GM21515 (cell line): Measurements from ENCODE around the gene EXOC3L2.
A peak's percentile ranks its signal among the peaks of the same experiment; 100 is the strongest.

Experiments used
- ATAC-seq: cut with Tn5 transposase; IDR thresholded peaks from one replicate; pipeline ENCODE4 v1.9.1; 2021; ENCODE audit not compliant: unreplicated experiment

The EXOC3L2 gene

DNA sequence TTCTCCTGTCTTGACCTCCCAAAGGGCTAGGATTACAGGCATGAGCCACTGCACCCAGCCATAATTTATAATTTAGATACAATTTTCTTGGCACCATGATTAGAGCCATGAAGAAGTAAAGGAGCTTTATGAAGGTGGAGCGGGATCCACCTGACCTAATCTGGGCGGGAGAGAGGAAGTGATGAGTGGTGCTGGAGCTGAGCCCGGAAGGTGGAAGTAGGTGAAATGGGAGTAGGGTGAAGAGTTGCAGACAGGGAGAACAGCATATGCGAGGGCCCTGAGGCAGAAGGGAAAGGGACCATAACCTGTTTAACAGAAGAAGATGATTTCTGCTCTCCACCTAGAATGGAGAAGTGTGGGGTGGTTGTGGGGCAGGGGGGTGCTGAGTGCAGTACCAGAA, 62.4 kb downstream of the EXOC3L2 start:
- no peak for ATAC-seq

DNA sequence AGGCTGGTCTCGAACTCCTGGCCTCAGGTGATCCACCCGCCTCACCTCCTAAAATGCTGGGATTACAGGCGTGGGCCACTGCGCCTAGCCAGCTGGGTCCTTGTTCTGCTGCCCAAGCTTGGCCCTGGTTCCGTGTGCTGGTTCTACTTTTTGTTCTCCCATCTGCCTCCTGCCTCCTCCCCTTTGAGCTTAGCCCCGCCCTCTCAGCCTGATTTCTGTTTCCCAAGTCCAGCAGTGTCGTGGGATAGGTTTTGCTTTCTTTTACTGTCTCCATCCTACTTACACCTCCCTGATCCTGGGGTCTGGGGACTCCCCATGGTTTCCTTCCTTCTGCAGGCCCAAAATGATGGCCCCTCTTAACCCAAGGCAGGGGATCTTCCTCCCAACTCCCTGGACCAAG, 64.3 kb downstream of the EXOC3L2 start:
- ATAC-seq = no peak

DNA sequence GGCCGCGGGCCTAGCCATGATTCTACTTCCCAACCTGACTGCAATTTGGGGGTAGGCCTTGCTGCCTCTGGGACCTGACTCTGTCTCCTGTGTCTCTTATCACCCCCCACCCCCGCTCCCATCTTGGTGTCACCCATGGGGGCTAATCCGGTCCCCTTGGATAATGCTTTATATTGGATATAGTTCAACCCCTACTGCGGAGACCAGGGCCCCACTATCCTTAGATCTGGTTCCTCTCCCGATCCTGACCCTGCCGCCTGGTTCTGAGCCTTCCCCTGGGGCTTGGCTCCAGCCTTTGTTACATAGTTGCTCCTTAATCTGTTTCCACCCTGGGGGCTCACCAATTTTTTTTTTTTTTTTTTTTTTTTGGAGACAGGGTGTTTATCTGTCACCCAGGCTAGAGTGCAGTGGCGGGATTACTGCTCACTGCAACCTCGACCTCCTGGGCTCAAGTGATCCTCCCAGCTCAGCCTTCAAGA, 65.3 kb downstream of the EXOC3L2 start:
- ATAC-seq = no peak

DNA sequence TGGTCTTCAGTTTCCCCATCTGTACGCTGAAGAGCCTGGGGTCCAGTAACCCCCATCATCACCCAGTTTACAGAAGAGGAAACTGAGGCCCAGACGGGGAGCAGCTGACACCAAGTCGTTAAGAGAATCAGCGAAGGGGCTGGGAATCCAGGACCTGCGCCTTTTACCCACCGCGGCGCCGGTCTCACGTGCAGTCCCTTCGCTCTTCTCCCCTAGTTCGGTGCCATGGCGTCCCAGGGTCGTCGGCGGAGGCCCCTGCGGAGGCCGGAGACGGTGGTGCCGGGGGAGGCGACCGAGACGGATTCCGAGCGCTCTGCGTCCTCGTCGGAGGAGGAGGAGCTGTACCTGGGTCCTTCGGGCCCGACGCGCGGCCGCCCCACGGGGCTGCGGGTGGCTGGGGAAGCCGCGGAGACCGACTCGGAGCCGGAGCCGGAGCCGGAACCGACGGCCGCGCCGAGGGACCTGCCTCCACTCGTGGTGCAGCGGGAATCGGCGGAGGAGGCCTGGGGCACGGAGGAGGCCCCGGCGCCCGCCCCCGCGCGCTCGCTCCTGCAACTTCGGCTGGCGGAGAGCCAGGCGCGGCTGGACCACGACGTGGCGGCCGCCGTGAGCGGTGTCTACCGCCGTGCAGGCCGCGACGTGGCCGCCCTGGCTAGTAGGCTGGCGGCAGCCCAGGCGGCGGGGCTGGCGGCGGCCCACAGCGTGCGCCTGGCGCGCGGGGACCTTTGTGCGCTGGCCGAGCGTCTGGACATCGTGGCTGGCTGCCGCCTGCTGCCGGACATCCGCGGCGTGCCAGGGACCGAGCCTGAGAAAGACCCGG, 65.9 kb downstream of the EXOC3L2 start:
- no peak for ATAC-seq

DNA sequence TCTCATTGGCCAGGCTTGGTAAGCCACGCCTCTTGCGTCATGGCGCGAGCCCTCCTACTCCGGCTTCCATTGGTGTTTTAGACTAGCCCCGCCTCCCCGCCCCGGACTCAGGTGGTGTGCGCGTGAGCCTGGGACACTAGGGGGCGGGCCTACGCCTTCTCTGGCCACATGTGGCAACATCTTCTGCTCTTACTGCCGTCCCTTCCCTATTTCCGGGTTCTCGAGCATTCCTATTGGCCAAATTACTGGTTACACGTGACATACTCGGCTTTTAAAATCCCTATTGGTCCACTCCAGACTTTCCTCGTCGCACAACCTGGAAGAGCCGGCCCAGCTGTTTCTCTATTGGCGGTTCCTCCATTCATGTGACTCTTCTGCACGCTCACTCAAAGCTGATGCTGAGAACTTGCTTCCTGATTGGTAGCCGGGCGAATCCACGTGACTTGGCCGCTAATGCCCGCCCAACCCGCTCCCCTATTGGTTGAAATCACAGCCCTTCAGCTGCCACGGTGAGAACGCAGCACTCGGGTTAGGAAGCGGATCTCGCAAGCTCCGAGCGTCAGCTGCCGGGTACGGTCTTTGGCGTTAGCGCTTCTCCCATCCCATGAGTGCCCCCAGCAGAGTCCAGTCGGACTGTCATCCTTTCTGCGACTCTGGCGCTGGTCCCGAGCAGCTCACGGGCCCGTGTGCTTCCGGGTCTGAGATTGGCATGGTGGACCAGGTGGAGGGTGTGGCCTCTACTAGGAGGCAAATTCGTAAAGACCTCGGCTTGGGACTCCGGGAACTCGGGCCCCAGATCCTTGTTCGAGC, 66.7 kb downstream of the EXOC3L2 start, which contains the start of gene BLOC1S3:
Gene BLOC1S3 (plus strand): TSS at position 523 of the 810 bp plus-strand sequence. CDS start 513 bp downstream, outside the sequence.
- peak; percentile 81 for ATAC-seq

DNA sequence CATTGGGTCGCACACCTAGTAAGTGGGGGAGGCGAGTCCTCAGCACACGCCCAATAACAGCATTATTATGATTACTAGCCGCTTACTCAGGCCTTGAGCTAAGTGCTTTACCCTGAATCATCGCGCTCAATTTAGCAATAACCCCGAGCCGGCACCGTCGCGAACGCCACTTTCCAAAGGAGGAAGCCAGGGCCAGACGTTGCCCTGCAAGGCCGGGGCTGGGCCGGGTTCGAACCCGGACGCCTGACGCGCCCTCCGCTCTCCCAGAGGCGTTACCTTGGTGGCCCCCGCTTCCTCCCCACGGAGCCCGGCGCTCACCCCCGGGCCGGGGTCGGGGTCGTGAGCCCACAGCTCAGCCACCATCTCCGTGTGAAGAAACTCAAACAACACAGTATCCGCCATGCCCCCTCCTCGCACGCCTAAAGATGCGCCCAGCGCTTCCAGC, 67.4 kb downstream of the EXOC3L2 start, which contains the start of gene TRAPPC6A:
Gene TRAPPC6A (minus strand): TSS at position 421 of the 445 bp plus-strand sequence. CDS start 19 bp downstream, at position 402.
- ATAC-seq = no peak

DNA sequence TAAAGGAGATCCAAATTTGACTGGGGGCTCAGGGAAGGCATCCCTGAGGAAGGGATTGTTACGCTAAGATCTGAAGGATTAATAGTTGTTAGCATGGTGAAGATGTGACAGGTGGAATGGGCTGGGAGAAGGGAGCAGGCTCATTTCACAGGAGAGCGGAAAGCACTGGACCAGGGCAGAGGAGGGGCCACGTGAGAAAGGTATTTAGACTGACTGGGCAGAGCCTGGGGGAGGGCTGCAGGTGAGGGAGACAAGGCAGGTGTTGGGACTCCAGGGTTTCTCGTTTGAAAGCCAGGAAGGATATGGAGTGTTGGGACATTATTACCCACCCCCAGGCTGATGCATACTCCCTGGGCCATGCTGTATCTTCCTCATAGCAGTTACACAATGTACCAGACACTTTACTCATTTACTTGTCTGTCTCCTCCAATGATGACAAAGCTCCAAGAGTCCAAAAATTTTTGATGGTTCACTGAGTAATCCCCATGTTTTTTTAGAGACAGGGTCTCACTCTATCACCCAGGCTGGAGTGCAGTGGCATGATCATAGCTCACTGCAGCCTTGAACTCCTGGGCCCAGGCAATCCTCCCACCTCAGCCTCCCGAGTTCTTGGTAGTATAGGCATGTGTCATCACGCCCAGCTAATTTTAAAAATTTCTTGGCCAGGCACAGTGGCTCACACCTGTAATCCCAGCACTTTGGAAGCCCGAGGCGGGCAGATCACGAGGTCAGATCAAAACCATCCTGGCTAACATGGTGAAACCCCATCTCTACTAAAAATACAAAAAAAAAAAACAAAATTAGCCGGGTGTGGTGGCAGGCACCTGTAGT, 69.5 kb downstream of the EXOC3L2 start:
- ATAC-seq = no peak

DNA sequence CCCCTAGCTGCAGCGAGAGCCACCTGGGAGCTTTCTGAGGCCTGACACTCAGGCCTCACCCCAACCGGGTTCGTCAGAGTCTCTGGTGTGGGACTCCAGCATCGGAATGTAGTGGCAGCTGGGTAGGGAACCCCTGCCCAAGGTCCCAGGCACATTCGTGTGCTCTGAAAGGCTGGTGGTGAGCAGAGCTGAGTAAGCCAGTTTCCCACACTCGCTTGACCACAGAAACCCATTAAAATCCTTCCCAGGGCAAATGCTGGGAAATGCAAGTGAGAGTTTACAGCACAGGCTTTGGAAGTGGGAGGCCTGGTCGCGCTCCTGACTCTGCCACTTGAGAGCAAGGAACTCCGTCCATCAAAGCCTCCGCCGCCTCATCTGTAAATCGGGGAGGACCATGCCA, 71.4 kb downstream of the EXOC3L2 start:
- no peak for ATAC-seq

DNA sequence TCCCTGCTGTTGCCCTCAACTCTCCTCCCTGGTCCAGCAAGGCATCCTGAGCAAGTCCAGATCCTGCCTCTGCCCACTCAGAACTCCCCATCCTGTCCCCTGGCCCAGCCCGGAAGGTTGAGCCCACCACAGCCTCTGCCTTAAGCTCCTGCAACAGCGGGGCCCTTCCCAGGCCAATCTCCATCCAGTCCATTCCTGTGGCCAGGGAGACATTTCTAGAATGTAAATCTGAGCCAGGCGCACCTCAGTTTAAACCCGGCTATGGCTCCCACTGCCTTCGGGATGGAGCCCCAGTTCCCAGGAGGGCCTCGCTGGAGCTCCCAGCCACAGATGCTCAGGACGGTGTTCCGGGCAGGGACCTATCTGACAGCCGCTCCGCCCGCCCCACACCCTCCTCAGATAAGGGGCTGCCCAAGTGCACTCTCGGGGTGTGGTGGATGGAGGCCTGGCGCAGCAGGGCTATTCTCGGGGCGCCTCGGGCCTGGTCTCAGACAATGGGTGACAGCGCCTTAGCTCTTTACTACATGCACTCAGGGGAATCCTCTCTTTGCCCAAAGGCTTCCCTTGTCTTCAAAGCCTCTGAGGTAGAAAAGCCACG, 72.5 kb downstream of the EXOC3L2 start:
- ATAC-seq = no peak

DNA sequence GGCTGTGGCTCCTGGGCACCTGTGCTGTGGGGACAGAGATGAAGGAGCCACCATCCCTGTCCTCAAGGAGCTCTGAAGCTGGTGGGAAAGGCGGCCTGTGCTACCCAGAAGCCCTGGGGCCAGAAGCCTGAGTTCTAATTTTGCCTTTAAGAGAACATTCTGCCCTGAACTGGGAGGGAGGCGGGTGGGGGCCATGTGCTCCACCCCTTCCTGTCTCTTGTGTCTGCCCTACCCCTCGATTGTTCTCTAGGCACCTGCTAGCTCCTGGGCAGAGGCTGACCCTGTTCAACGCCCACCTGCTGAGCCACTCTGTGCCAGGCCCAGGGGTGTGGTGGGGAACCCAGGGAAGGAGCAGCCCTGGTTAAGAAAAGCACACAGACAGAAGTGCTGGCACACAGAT, 73.0 kb downstream of the EXOC3L2 start:
- no peak for ATAC-seq

DNA sequence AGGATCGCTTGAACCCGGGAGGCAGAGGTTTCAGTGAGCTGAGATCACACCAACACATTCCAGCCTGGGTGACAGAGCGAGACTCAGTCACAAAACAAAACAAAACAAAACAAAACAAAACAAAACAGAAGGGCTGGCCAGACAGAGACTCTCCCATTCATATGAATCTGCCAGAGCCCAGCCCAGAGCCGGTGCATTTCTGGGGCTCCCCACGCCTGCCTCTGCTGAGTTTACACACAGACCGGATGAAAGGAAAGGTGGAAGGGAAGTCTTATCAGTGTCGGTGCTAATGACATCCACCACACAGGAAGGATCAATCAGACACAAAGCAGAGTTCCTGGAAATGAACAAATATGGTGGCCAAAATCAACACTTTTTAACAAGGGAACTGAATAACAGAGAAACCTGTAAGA, 74.0 kb downstream of the EXOC3L2 start:
- no peak for ATAC-seq

DNA sequence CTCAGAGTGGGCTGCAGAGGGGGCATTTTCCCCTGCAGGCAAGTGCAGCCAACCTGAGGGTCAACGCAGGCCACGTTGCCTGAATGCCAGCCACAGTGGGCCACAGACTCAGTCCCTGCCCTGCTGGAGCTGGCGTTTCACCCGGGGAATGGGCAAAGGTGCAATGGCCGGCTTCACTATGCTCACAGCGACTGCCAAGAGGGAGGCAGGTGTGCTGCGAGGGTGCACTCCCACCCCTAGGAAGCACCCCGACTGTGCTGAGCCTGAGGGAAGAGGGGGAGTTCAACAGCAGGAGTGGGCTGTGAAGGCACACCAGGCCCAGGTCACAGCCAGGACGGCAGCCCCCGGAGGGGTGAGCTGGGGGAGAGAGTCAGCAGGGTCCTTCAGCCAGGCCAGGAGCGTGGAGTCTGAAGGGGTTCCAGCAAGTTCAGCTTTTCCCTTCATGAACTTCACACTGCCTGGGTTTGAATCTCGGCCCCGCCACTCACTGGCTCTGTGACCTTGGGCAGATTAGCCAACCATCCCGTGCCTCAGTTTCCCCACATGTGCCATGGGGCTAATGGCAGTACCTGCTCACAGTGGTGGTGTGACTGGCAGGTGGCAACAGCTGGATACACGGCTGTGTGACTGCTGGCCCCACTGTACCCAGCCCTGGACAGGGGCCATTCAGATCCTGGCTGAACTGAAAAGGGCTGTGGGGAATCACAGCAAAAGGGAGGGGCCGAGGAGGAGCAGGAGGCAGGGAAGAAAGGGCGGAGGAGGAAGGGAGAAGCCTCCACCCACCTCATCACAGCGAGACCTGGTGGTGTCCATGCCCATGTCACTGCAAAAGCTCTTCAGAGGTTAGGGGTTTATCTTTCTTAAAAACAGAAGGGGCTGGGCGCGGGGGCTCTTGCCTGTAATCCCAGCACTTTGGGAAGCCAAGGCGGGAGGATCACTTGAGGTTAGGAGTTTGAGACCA, 74.8 kb downstream of the EXOC3L2 start:
- ATAC-seq = no peak

DNA sequence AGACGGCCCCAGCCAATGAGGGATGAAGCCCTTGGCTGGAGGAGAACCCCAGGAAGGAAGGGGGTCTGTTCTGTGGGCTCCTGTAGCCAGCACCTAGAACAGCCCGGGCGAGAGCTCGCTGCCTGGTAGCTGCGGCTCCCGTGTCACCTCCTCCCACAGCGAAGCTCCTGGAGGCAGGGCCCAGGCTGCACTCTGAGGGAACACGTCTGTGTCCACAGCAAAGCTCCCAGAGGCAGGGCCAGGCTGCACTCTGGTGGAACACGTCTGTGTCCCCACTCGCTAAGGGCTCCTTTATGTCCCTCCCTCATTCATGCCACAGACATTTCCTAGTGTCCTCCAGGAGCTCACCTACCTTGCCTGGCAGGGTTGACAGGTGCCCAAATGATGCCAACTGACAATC, 75.6 kb downstream of the EXOC3L2 start:
- no peak for ATAC-seq

DNA sequence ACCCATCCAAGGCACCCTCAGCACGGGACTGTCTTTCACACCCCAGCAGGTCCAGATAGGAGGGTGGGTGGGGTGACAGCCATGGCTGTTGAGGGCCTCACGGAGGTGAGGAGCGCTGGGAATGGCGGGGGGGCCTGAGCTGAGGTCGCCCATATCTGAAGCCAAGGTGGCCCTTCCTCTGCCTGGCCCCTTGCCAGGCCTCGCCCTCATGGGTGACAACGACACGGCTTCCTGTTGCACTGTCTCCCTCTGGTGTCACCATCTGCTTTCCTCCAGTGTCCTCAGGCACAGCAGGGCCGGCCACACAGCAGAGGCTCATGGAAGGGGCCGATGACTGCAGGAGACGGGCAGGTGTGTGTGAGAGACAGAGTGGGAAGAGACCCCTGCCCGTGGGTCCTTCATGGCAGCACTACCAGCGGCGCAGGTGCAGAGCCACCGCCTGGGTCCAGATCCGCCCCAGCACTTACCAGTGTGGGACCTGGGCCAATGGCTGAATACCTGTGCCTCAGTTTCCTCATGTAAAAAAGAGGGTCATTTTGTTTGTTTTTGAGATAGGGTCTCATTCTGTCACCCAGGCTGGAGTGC, 76.3 kb downstream of the EXOC3L2 start:
- ATAC-seq = no peak

DNA sequence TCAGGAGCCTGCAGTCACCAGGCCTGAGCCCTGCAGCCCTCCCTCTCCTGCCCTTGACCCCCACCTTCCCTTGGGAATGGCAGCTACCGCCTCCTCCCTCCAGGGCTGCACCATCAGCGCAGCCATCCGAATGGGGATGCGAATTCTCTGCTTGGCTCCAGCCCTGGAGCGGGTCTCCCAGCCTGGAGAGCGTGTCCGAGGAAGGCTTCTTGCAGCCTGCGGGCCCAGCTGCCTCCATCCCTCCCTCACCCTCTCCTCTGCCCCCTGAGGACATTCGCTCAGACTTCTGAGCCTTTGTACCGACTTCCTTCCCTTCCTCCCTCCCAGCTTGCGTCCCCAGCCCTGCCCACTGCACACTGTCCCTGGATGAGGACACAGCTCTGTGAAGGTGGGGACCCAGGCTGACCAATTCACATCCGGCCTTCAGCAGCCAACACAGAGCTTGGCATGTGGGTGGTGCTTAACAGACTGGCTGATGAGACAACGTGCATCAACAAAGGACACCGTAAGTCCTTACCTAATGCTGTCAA, 78.4 kb downstream of the EXOC3L2 start:
- ATAC-seq = no peak

DNA sequence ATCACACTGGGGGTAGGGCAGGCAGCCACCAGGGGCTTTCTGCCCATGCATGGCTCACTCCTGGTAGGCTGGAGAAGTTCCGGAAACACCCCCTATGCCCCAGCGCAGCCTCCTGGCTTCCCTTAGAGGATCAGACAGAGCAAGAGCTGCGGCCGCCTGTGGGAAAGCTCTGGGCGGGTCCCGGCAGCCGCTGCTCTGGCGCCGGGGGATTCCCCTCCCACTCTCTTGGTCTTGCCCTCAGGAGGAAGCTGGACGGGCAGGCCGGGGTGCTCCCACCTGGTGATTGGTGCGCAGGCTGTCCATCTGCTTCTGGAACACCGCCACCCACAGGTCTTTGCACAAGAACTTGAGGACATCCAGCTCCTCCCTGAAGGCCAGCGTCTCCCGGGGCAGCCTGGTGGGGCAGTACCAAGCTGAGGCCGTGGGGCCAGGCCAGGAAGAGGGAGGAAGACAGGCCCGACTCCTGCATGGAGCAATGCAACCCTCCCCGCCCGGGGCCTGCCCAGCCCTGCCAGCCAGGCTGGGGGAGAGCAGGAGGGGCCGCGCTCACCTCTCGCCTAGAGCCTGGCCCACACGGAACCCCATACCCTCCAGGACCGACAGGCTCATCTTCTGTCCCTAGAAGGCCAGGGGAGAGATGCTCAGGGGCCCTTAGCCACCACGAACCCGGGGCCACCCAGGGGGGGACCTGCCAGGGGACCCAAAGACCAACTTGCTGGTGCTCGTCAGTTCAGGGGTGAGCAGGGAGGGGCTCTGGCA, 80.5 kb downstream of the EXOC3L2 start:
- peak; percentile 61 for ATAC-seq

DNA sequence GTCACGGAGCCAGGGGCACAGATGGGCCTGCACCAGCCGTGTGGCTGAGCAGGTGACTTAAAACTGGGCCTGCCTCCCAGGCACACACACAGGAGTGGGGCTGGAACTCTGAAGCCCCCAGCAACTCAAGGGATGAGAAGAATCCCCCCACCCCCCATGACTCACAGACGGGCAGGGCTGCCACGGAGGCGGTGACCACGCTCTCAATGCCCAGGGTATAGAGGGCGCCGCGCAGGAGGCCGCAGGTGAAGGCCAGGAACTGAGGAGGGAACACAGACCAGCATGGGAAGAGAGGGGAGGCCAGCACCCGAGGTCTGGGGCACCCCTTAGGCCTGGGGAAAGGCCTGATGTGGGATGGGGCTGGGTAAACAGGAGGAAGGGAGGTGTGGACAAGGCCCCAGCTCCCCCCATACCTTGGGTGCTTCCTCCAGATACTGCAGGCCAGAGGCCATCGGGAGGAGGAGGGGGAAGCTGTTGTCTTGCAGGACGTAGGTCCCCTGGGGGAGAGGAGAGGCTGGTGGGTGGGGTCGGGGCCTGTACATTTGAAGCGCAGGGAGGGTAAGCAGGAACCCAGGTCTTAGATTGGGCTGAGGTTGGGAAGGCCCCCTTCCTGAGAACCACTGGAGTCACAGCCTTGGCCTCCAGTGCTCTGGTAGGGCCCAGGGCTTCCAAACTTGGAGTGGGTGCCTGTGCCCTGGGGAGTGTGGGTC, 81.3 kb downstream of the EXOC3L2 start:
- ATAC-seq = no peak
